Measurements from ENCODE around the gene SRRM5. TPM values are rescaled to one million over a fixed set of nuclear protein-coding genes. Genes with fewer than 3 reads are reported as not detected.
A peak's percentile ranks its signal among the peaks of the same experiment; 100 is the strongest.

Gene SRRM5
- 0.11 TPM in 1 of 2 replicates, not detected in the other for total RNA-seq (2016; rRNA removed; fragmentation: Illumina TruSeq; extraction: Trizol)
- not detected in 2 replicates for total RNA-seq (2016; cell fraction: cytosol; rRNA removed; fragmentation: Illumina TruSeq; extraction: Trizol; ENCODE audit: low read depth)
- not detected in 2 replicates for total RNA-seq (2016; cell fraction: insoluble cytoplasmic fraction; rRNA removed; fragmentation: Illumina TruSeq; extraction: Trizol)
- 0.06 TPM in 1 of 2 replicates, not detected in the other for total RNA-seq (2016; cell fraction: membrane; rRNA removed; fragmentation: Illumina TruSeq; extraction: Trizol)
- total RNA-seq (2016; cell fraction: nucleus; rRNA removed; fragmentation: Illumina TruSeq; extraction: Trizol) = 0.31 TPM in 1 of 2 replicates, not detected in the other
- polyA plus RNA-seq (2011; rRNA removed) = 0.16 TPM in 2 replicates
- 0.03 and 0.08 TPM in 2 replicates for polyA plus RNA-seq (2011; cell fraction: cytosol; rRNA removed)
- 0.61 and 0.79 TPM in 2 replicates for polyA plus RNA-seq (2011; cell fraction: nucleus; rRNA removed)
- 0.15 and 0.21 TPM in 2 replicates for polyA plus RNA-seq (2012)
- polyA plus RNA-seq (2016; cell fraction: cytosol; fragmentation: Illumina TruSeq; extraction: Trizol; ENCODE audit: low read depth) = not detected in 2 replicates
- 0.10 and 0.12 TPM in 2 replicates for polyA plus RNA-seq (2016; cell fraction: insoluble cytoplasmic fraction; fragmentation: Illumina TruSeq; extraction: Trizol; ENCODE audit: low read depth)
- polyA plus RNA-seq (2016; cell fraction: membrane; fragmentation: Illumina TruSeq; extraction: Trizol; ENCODE audit: low read depth) = 0.10 TPM in 2 replicates
- 0.51 and 1.2 TPM in 2 replicates for polyA plus RNA-seq (2016; cell fraction: nucleus; fragmentation: Illumina TruSeq; extraction: Trizol; ENCODE audit: insufficient read depth, low read depth)
- 0.18 and 0.23 TPM in 2 replicates for polyA minus RNA-seq (2011; rRNA and poly(A)+ RNA removed; ENCODE audit: low replicate concordance)
- not detected in 2 replicates for polyA minus RNA-seq (2011; cell fraction: cytosol; rRNA and poly(A)+ RNA removed)
- polyA minus RNA-seq (2011; cell fraction: nucleus; rRNA and poly(A)+ RNA removed) = 0.39 and 0.50 TPM in 2 replicates
- percentile 50 among the genes with signal in this experiment for Bru-seq, nascent RNA
- percentile 40 among the genes with signal in this experiment for BruChase-seq, experiment 1, labeled RNA remaining after a 6-hour chase
- BruChase-seq, experiment 2, labeled RNA remaining after a 2-hour chase = percentile 50 among the genes with signal in this experiment
- long read RNA-seq, experiment 1 = 0 reads
- long read RNA-seq, experiment 2, partial matches to known transcripts = 0 of 6 reads
- long read RNA-seq, experiment 2, other reads (novel, unspliced or antisense) = 6 of 6 reads

DNA sequence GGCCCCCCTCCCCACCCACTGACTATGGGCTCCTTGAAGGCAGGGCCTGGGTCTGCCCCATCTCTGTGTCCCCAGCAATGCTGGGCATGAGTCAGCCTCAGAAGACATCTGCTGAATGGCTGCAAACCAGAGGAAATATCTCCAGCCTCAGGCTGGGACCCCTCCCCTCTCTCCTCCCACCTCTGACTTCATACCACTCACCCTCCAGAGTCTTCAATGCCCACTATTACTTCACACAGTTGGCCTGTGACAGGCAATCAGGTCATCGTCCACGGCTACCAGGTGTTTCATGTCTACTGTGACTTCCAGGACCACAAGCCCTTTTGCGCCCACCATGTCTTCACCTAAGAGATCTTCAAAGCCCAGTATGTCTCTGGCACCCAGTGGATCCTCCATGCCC lies at the start of gene SRRM5:
Gene SRRM5 (plus strand): TSS at position 301 of the 400 bp plus-strand sequence. CDS start 34 bp downstream, at position 335.
- Histone ChIP-seq H3K36me3 (replicated peaks in 1 of 2; ENCODE audit: control insufficient read depth in 1 of 2, insufficient read depth in 2 of 2, low read length in 2 of 2) (peaks cover 18 to 32% of the 10 kb centered on the region in 2 experiments), H3K4me1 (ENCODE audit: insufficient read depth, low read length) (no peaks in the 10 kb centered on the region), H3K27me3 (ENCODE audit: control insufficient read depth in 1 of 2, insufficient read depth in 2 of 2, low read length in 2 of 2) (no peaks in the 10 kb centered on the region), H3K4me2 (ENCODE audit: low read depth, low read length) (no peak within 1 kb of the TSS), H3K9me3 (ENCODE audit: low read length) (no peaks in the 10 kb centered on the region), H3K9ac (ENCODE audit: insufficient read depth, low read depth, low read length) (no peak within 1 kb of the TSS), H3K79me2 (ENCODE audit: insufficient read depth, low read length) (peaks cover 3% of the 10 kb centered on the region), H4K20me1 (ENCODE audit: insufficient read depth, low read length) (no peaks in the 10 kb centered on the region), H2AFZ (ENCODE audit: low read length) (no peak within 1 kb of the TSS), H3K27ac (ENCODE audit: extremely low read length, insufficient read depth, low read length) (no peak within 1 kb of the TSS), H3K4me3 (replicated peaks in 1 of 3; ENCODE audit: insufficient read depth in 1 of 3, low read depth in 2 of 3, low read length in 3 of 3) (no peak within 1 kb of the TSS)
- 95% methylated on average over 3 of the region's 3 CpGs for WGBS (ENCODE audit: low lambda C conversion rate)
- TF ChIP-seq, protein P1, sequence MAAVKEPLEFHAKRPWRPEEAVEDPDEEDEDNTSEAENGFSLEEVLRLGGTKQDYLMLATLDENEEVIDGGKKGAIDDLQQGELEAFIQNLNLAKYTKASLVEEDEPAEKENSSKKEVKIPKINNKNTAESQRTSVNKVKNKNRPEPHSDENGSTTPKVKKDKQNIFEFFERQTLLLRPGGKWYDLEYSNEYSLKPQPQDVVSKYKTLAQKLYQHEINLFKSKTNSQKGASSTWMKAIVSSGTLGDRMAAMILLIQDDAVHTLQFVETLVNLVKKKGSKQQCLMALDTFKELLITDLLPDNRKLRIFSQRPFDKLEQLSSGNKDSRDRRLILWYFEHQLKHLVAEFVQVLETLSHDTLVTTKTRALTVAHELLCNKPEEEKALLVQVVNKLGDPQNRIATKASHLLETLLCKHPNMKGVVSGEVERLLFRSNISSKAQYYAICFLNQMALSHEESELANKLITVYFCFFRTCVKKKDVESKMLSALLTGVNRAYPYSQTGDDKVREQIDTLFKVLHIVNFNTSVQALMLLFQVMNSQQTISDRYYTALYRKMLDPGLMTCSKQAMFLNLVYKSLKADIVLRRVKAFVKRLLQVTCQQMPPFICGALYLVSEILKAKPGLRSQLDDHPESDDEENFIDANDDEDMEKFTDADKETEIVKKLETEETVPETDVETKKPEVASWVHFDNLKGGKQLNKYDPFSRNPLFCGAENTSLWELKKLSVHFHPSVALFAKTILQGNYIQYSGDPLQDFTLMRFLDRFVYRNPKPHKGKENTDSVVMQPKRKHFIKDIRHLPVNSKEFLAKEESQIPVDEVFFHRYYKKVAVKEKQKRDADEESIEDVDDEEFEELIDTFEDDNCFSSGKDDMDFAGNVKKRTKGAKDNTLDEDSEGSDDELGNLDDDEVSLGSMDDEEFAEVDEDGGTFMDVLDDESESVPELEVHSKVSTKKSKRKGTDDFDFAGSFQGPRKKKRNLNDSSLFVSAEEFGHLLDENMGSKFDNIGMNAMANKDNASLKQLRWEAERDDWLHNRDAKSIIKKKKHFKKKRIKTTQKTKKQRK (IDR thresholded peaks at IDR 0.05; ENCODE audit: low read length) = no peak
- TF ChIP-seq DR1 (CRISPR knock-in tag; IDR thresholded peaks at IDR 0.05) = no peak
- no peak for TF ChIP-seq TAF15 (IDR thresholded peaks at IDR 0.05; ENCODE audit: low read depth, low read length, poor library complexity, severe bottlenecking)
- TF ChIP-seq HDAC2 (CRISPR knock-in tag; IDR thresholded peaks at IDR 0.05) = no peak
- TF ChIP-seq, protein P2, sequence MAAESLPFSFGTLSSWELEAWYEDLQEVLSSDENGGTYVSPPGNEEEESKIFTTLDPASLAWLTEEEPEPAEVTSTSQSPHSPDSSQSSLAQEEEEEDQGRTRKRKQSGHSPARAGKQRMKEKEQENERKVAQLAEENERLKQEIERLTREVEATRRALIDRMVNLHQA (CRISPR knock-in tag; IDR thresholded peaks at IDR 0.05) = no peak
- TF ChIP-seq ZNF343 (CRISPR knock-in tag; IDR thresholded peaks at IDR 0.05) = no peak
- TF ChIP-seq RCOR2 (CRISPR knock-in tag; IDR thresholded peaks at IDR 0.05) = no peak
- no peak for TF ChIP-seq ZFP36 (IDR thresholded peaks at IDR 0.05; ENCODE audit: borderline replicate concordance, low read depth, low read length, partially characterized antibody)
- no peak for TF ChIP-seq ZNF598 (CRISPR knock-in tag; IDR thresholded peaks at IDR 0.05; ENCODE audit: borderline replicate concordance)
- TF ChIP-seq TAF1 (CRISPR knock-in tag; IDR thresholded peaks at IDR 0.05) = no peak
- no peak for TF ChIP-seq ZFP36L1 (CRISPR knock-in tag; IDR thresholded peaks at IDR 0.05)
- TF ChIP-seq NCOR1 (IDR thresholded peaks at IDR 0.05; ENCODE audit: borderline replicate concordance, low read length) = no peak
- TF ChIP-seq ZNF7 (CRISPR knock-in tag; IDR thresholded peaks at IDR 0.05) = no peak
- TF ChIP-seq, protein P3, sequence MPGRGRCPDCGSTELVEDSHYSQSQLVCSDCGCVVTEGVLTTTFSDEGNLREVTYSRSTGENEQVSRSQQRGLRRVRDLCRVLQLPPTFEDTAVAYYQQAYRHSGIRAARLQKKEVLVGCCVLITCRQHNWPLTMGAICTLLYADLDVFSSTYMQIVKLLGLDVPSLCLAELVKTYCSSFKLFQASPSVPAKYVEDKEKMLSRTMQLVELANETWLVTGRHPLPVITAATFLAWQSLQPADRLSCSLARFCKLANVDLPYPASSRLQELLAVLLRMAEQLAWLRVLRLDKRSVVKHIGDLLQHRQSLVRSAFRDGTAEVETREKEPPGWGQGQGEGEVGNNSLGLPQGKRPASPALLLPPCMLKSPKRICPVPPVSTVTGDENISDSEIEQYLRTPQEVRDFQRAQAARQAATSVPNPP (CRISPR knock-in tag; IDR thresholded peaks at IDR 0.05) = no peak
- no peak for TF ChIP-seq TRIM24 (CRISPR knock-in tag; IDR thresholded peaks at IDR 0.05)
- ATAC-seq = no peak
- FAIRE-seq = no peak
- in situ Hi-C loops (cut with HindIII; ENCODE audit: extremely low pct_ligation_motif_present, low pct_unique_long_range_greater_than_20kb) = no loop called here
- ChIA-PET POLR2A (no interaction called here), CTCF (ENCODE audit: low intra/inter-chr PET ratio, low total read pairs) (no interaction called here)
- BruUV-seq (replicated peaks) = no TSS peak
- DNase-seq (ENCODE audit: low spot score) = no peak
- intact Hi-C loops (cut with micrococcal nuclease; ENCODE audit: unreplicated experiment) = no loop called here

All from HepG2 (cell line).